HG03354 (cell line): Measurements from ENCODE around the gene KLHL21.
"Not testable (repeated sequence)": the region's sequence is repeated elsewhere in the genome, so short reads cannot be mapped to it uniquely, and the experiment has no call there.

Source experiments
- ATAC-seq: cut with Tn5 transposase; IDR thresholded peaks from one replicate; pipeline ENCODE4 v1.9.1; 2021; ENCODE audit warnings: mild to moderate bottlenecking; ENCODE audit not compliant: unreplicated experiment, poor library complexity, severe bottlenecking

Gene KLHL21

DNA sequence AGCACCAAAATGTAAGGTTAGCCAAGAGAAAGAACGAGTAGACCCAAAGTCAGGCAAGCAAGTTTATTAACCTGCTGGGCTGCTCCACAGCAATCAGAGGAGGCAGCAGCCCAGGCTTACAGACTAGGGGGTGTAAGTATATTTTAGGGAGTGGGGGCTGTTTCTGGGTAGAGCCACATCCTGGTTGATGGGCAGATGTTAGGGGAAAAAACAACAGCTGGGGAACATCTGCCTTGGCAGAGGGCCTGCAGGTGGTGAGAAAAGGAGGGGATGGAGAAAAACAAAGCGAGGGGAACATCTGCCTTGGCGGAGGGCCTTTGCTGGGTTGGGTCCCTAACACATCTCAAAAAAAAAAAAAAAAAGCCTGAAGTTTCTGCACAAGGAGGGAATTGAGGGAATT, 32.6 kb downstream of the KLHL21 start:
- ATAC-seq, result no peak

DNA sequence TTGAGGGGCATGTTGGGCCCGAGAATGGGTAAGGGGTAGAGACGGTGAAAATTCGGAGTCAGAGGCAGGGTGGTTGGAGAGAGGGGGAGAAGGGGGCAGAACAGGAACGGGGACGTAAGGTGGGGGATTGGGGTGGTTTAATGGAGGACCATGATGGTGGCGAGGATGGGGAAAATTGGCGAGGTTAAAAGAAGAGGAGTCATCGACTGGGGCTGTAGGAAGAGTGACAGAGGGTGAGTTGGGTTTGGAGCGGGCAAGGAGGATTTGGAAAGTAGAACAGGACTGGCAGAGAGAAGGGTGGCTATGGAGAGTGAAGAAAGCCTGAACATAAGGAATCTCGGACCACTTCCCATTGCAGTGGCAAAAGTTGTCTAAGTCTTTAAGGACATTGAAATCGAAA, 33.6 kb downstream of the KLHL21 start:
- no peak for ATAC-seq

DNA sequence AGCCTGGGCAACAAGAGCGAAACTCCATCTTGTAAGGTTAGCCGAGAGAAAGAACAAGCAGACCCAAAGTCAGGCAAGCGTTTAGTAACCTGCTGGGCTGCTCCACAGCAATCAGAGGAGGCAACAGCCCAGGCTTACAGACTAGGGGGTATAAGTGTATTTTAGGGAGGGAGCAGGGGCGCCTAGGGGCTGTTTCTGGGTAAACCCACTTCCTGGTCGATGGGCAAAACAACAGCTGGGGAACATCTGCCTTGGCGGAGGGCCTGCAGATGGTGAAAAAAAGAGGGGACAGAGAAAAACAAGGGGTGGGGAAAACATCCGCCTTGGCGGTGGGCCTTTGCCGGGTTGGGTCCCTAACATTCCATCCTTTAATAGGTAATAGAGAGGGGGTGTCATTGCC, 42.4 kb downstream of the KLHL21 start:
- no peak for ATAC-seq

DNA sequence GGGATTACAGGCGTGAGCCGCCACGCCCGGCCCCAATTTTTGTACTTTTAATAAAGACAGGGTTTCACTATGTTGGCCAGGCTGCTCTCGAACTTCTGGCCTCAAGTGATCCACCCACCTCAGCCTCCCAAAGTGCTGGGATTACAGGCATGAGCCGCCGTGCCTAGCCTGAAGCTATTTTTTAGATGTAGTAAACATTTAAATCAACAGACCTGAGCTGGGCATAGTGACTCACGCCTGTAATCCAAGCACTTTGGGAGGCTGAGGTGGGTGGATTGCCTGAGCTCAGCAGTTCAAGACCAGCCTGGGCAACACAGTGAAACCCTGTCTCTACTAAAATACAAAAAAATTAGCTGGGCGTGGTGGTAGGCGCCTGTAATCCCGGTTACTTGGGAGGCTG, 43.5 kb downstream of the KLHL21 start:
- not testable (repeated sequence) for ATAC-seq

DNA sequence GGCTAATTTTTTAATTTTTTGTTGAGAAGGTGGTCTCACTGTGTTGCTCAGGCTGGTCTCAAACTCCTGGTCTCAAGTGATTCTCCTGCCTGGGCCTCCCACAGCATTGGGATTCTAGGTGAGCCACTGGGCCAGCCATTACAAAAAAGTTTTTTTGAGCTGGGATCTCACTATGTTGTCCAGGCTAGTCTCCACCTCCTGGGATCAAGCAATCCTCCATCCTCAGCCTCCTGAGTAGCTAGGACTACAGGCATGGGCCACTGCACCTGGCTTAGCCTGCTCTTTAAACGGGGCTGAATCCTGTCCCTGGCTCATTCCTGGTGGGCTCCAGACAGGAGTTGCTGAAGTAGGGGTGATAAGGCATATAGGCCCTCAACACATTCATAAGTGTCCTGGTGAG, 45.1 kb downstream of the KLHL21 start:
- ATAC-seq, result no peak

DNA sequence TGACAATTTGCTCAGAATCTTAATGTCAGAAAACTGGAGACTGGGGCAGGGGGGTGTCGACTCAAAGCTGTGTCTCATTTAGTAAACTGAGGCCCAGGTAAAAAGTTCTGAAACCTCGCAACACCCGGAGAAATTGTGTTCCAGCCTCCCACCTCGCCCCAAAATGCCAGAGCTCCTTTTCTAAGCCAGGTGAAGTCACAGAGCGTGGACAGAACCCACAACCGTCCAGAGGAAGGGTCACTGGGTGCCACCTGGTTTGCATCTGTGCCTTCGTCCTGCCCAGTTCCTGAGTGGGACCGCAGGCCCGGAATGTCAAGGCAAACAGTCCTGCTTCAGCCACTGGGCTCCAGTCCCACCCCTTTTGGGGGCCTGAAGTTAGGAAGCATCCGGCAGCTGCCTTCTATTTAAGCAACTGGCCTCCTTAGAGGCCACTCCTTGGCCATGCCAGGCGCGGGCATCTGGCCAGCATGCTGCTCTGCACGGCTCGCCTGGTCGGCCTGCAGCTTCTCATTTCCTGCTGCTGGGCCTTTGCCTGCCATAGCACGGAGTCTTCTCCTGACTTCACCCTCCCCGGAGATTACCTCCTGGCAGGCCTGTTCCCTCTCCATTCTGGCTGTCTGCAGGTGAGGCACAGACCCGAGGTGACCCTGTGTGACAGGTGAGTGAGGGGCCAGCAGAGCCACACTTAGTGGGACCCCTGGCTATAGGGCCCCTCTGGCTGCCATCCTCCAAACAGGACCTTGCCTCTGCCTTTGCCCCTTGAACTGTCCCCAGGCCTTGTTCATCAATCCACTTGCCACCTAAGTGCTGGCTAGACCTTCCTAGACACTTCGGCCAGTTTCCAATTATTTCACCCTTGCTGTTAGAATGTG, 47.5 kb downstream of the KLHL21 start, which contains the start of gene TAS1R1:
Gene TAS1R1, plus strand, starts transcription at position 401 of the 872 bp plus-strand sequence. Its CDS starts 67 bp downstream, at position 468.
- ATAC-seq, result no peak

DNA sequence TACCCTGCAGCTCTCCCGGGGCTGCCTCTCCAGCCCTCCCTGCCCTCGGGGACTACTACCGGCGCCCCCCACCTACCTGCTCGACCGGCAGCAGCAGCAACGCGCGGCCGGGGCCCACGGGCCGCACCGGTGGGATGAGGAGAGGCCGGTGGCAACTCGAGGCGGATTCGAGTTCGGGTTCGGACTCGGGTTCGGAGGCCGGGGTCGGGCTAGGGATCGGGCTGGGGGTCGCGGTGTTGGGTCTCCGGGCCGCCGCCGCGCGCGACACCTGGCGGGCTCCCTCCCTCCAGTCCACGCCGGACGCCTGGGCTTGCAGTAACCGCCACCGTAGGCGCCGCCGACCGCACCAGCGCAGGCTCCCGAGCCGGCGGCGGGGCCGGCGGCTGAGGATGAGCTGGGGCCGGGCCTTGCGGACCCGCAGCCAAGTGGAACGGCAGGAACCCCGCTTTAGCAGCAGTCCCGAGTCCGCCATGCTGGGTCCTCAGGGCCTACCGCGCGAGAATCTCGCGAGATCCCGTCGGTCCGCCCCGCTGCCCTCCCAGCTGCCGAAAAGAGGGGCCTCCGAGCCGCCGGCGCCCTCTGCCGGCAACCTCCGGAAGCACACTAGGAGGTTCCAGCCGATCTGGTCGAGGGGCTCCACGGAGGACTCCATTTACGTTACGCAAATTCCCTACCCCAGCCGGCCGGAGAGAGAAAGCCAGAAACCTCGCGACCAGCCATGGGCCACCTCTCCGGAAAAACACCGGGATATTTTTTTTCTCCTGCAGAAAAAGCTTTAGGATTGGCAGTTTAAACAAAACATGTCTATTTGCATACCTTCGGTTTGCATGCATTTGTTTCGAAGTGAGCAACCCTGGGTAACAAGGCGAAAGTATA, 48.4 kb downstream of the KLHL21 start, which contains the start of gene NOL9:
Gene NOL9, minus strand, starts transcription at position 483 of the 876 bp plus-strand sequence. Its CDS starts 11 bp downstream, at position 472.
- peak; percentile 96 for ATAC-seq

DNA sequence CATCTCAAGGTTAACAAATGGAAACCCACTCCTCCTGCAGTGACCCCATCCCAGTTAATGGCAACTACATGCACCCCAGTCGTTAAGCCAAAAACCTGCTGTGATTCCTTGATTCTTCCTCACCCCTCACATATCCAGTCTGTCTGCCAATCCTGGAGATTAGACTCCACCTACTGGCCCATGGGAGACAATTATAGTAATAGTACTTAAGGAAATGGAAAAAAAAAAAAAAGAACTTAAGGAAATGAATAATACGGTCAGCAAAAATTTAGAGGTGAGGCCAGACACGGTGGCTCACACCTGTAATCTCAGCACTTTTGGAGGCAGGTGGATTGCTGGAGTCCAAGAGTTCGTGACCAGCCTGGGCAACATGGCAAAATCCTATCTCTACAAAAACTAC, 55.4 kb downstream of the KLHL21 start:
- no peak for ATAC-seq

DNA sequence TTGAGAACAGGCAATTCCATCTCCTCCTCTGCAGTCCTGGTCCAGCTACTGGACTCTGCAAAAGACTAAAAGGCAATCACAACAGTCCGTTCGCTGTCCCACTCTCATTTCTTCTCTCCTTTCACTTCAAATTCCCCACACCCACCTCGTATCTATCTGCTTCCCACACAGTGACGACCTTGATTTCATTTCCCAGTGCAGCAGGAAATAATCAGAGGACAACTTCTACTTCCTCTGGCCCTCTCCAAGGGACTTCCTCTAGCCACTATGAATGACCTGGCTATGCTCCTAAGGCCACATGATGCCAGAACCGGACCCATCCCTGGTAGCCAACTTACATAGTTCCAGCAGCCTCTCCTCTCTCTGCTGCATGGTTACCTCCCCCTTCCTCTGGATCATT, 56.3 kb downstream of the KLHL21 start:
- no peak for ATAC-seq

DNA sequence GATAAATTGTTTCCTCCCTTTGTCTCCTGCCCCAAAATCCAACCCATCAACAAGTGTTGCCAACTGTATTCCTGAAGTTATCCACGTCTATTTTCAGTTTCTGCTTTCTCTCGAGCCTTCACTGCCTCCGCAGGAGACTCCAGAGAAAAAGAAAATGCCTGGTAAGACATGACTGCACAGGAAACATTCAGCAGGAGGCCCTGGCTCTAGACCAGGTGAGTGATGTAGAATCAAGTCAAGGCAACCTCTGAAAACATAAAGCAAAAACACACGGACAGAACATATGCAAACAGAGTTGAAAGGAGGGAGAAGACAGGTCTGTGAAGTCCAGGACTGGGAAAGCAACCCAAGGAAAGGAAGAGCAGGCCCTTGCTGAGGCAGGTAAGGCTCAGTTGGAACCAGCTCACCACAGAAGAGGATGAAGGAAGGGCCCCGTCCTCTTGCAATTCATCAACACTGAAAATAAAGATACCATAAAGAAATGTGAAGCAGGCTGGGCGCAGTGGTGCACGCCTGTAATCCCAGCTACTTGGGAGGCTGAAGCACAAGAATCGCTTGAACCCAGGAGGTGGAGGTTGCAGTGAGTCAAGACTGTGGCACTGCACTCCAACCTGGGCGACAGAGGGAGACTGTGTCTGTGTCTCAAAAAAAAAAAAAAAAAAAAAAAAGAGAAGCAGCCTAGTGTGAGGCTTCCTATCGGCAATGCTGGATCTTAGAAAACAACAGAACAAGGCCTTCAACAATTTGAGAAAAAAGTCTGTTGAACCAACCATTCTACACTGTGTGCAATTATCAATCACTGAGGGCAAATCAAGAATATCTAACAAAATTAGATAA, 57.2 kb downstream of the KLHL21 start:
- no peak for ATAC-seq

DNA sequence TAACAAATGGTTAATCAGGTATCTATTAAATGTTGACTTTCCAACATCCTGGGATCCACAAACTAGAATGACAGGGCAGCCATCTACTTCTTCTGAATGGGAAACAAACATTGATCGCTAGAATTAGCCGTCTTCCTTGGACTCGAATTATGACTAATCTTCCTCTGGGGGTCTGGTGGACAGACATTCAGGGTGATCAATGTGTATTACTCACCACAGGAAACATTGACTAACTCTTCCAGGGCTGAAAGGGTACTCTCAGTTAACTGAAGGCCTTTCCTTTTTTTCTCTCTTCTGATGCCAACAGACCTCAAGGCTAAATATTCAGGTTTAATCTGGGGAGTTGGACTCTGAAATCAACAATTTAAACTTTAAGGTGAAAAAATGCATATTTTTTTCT, 57.8 kb downstream of the KLHL21 start:
- no peak for ATAC-seq
